DMS 273 treated with DMSO at 0.1 percent for 48 hours (cell line): ENCODE measurements around the gene CMTM8.

ENCODE experiments used
- DNase-seq: peaks from one replicate; lab custom pipeline; 2025; lab: John Stamatoyannopoulos, UW

The CMTM8 gene

DNA sequence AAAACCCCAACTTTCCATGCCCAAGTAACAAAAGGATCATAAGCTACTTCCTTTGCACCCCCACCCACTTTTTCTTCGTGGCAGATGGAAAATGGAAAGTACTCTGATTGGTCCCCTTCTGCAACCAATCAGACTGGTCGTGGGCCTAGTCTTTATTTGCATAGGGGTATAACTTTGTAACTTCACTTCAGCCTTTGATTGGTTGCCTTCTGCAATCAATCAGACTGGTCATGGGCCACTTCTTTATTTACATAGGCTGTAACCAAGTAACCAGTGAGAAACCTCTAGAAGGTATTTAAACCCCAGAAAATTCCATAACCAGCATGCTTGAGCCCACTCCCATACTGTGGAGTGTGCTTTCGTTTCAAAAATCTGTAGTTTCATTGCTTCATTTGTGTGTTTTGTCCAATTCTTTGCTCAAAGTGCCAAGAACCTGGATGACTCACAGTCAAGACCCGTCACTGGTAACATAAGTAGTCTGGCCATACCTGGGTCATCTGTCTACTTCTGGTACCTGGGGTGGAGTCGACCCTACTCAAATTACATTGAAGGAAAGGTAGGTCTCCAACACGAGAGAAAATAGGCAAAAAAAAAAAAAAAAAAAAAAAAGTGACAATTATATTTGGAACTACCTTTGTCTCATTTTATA is 41.9 kb downstream of the CMTM8 start:
- DNase-seq, result no peak

DNA sequence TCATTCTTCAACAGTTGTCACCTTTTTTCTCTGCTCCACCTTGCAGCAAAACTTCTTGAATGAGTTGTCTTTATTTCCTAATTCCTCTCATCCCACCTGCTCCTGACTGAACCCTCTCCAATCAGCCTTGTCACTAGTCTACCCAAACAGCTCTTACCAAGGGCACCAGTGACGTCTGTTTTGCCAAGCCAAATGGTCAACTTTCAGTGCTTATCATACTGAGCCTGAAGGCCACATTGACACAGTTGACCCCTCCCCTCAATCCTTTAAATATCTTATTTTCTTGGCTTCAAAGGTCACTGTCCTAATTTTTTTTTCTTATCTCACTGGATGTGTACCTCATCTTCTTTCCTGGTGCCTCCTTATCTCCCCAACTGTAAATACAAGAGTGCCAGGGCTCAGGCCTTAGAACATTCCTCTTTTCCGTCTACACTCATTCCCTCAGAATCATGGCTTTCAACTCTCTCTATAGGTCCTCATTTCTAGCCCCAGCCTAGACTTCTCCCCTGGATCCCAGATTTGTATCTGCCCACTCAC is 43.2 kb downstream of the CMTM8 start:
- DNase-seq, result no peak

DNA sequence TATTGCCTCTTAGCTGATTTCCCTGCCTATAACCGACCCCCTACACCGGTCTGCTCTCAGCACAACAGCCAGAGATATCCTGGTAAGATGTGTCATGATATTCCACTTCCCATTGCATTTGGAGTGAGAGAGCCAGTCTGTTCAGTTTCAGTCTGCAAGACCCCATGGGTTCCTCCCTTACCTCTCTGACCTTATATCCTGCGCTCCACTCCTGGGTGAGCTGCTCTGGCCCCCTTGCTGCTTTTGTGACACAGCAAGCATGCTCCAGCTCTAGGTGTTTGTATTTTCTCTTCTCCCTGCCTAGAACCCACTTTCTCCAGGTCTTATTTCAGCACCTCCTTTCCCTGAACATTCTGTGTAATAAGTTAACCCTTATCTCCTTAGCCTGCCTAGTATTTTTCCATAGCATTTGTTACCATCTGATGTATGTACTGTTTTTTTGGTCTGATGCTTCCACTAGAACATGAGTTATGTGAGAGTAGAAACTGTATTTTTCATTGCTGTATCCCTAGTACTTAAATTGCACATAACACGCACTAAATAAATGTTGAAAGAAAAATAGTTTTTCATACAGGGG is 44.2 kb downstream of the CMTM8 start:
- DNase-seq, result no peak

DNA sequence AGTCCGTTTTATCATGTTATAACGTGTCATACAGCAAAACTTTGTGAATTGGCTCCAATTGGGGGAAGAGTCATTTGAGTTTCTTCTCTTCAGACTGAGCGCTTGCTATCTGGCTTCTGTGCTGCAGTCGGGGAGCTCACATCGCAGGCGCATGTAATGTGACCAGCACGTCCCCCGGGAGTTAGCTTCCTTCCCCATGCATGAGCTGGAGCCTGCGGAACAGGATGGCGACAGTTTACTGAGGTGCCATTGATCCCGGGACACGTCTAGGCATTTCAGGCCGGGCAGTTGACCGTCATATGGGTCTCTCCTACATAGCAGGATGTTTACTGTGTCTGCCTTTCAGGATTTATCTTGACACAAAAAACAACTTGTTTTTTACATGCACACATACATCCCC is 44.8 kb downstream of the CMTM8 start:
- no peak for DNase-seq

DNA sequence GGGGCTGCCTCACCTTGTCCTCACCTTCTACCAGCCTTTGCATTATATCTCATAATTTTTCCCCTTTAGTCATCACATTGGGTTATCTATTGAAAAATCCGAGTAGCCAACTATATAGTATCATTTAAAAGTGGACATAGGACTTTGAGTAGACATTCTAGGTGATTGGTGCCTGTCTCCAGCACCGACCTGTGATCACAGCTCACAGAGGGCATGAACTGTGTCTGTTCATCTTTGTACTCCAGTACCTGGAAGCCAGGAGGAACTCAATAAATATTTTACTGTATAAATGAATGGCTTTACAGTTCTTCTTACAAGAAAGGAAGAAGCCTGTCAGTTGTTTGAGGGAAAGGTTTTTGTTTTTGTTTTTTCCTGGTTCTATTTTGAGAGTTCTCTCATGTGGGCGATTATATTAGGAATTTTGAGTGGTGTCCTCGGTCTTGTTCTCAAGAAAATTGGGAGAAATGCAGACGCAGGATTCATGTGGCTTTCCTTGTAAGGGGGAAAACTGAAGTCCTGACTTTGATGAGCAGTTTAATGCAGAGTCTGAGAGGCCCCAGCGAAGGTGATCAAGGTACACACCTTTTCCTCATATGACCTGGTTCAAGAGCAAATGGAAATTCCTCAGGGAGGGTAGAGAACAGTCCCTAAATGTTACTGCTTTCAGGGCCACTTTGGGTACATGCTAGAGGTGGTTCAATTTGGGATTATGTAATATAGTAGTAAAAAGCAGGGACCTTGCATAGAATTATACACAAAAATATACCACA is 46.1 kb downstream of the CMTM8 start:
- DNase-seq, result no peak

DNA sequence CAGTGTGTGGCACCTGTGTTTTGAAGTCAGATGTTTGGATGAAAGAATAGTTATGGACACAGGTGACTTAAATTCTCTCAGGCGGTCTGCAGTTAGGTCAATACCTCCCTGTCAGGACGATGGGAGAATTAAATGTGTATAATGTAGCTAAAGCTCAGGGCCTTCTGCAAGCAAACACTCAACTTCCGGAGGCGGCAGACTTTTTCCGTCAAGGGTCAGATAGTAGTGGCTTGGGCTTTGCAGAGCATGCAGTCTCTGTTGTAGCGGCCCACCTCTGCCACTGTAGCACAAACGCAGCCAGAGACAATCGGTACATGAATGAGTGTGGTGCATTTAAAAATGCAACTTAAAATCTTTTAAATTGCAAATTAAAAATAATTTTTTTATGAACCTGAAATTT is 47.4 kb downstream of the CMTM8 start:
- no peak for DNase-seq

DNA sequence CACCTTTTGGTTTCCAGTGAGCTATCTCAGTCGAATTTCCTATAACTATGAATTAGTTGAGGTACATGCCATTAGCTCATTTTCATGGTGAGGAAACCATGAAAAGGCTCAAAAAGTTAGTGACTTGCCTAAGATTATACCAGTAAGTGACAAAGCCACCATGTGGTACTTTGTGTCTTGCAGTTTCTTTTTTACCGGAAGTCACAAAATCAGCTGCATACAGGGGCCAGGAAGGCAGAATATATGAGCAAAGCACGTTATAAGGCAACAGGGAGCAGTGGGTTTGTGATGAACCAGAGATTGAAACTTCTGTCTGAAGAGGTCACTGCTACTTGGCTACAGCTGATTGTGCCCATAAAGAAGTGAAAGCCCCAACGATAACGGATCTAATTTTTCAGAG is 50.3 kb downstream of the CMTM8 start:
- no peak for DNase-seq

DNA sequence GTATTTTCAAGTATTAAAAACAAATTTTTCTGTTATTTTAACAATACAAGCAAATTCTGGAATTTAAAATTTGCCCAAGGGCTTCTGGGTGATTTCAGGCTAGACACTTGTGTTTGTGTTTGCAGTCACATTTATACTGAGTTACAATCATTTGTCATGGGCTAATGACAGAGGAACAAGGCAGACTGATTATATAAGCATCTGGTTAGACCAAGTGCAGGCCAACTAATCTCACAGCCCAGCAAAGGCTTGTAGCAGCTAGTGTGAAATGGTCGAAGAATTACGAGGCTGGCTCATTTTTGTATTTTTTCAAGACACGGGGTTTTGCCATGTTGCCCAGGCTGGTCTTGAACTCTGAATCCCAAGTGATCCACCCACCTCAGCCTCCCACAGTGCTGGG is 52.1 kb downstream of the CMTM8 start:
- DNase-seq, result no peak

DNA sequence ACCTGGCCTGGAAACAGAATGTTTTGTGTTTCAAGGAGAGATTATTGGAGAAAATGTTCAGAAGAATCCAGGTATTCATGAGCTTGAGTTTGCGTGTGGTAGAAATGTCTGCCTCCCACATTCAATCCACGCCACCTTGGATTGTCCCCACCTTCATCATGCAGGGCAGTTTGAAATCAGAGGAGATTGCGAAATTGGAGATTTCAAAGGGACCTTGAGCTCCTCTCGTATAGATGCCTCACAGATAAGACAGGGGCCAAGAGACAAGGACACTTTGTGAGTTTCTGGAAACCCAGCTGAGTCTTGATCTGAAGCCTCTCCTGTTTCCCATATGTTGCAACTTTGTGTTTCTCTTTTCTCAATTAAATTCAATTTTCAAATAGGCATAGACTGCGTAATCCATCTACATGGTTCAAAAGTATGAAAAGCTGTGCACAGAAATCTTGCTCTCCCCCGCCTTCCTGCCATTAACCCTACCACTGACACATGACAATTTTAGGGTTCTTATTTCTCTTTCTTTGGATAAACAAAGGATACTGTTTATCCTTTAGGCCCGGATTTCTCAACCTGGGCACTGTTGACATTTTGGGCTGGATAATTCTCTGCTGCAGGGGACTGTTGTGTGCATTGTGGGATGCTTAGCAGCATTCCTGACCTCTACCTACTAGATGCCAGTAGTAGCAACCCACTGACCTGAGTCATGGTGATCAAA is 53.8 kb downstream of the CMTM8 start:
- no peak for DNase-seq

DNA sequence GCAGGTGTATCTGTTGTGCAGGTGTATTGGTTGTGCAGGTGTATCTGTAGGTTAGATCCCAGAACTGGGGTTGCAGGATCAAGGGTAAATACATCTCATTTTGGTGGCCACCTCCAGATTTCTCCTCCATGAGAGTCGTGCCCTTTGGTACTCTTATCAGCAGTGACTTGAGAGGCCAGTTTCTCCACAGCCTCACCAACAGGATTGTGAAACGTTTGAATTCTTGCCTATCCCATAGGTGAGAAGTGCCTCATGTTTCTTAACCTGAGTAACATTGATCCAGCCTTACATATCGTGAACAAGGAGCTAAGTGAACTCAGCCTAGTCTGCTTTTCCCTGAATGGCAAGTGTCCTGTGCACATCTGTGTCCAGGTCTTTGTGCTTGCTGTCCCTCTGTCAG is 55.4 kb downstream of the CMTM8 start:
- DNase-seq, result no peak

DNA sequence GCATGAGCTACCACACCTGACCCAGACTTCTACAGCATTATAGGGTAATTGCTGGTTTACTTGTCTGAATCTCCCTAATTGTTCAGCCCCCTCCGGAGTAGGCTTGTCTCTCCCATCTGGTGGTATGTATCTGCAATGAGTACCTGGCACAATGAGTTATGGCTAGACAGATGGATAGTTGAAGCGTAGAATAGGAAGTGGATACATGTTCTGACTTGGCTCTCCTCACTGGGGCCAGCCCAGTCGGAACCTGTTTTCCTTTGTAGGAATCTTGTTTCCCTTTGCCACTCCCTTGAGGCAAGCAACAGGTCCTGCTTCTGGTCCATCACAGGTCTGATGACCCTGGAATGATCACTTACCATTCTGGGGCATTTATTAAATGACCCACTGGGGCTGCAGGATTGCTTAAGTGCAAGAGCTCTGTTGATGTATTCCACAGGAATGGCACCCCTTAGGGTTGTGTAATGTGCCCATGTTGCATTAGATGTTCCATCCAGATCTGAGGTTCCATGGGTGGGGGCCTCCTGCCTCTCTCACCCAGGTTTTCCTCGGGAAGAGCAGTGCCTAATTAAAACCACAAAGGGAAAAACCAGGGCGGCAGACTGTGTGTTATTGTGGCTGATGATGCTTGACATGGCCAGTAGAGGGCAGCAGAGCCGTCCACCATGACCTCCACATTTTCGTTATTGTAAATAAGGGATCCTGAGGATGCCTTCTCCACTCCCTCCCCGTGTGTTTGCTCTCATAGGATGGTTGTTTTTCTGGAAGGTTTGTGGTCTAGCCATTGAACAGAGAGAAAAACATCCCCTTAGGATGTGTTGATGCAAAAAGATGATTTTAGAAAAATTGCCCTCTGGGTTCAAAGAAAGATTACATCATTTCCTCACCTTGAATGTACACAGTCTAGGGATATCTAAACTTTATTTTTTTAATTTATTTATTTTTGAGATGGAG is 58.0 kb downstream of the CMTM8 start:
- DNase-seq, result peak; percentile 82

DNA sequence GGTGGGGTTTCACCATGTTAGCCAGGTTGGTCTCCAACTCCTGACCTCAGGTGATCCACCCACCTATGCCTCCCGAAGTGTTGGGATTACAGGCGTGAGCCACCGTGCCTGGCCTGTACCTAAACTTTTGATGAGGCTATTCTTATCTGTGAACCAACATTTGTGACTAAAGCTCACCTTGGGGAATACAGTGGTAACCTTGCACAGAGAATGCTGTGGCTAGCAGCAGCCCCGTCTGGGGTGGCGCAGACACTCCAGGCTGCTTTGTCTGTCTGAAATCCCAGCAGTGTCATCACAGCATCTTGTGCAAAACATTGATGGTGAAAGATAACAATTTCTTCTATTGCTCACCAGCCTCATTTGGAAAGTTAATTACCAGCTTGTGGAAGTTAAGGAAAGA is 58.9 kb downstream of the CMTM8 start:
- DNase-seq, result no peak

DNA sequence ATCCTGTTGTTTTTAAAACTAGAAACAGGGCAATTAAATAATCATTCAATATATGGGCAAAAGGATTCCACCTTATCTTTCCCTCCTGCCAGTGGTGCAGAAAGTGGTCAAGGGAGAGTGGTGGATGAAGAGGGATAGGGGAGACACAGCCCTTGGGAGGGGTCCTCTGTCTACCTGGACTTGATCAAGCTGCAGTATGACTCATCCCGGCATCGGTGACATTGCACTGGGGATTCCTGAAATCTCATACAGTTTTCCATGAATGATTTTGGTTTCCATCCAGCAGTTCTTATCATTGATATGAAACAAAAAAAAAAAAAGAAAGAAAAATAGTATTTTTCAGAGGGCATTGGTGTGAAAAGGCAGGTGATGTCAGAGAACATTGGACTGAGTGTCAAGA is 62.9 kb downstream of the CMTM8 start:
- no peak for DNase-seq

DNA sequence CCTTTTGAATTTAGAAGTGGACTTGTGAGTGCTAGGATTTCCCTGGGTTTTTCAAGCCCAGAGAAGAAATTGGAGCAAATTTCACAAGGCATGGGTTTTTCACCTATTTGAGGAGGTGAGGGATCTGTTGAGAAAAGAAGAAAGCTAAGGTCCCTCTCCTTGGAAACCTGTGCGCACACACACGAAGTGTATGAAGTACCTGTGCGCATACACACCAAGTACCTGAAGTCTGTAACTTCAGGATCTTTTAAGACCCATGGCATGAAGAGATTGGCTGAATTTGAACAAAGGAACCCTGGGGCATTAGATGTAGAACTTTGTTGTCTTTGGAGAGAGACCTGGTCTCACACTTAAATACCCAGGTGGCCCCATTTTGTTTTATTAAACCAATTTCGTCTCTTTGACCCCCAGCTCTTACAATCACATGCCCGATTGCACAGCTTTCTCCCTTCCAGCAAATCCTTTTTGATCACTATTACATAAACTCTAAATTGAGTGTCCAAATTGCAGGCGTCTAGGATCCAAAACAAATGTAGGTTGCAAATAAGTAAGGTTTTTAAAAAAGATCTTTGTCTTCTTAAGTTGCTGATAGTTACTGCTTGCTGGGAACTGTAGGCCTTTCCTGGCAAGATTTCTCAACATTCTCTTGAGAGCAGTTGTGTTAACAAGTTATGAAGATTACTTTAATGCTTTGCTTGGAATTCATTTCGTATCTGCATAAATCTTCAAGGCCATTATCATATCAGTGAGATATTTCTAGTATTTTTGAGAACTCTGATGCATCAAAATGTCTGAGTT is 64.3 kb downstream of the CMTM8 start:
- no peak for DNase-seq

DNA sequence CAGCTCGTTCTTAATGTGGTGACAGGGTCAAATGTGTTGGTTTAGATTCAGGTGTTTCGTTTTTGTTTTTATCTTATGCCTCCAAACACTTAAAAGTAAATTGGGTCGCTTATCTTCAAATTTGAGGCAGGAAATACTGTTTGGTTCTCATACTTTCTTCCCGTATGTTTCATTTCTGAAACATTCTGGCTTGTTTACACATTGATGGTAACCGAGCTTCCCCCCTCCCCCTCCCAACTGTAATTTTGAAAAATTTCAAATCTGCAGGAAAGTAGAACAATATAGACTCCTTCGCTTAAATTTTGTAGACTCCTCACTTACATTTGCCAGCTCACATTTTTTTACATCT is 64.9 kb downstream of the CMTM8 start:
- no peak for DNase-seq

DNA sequence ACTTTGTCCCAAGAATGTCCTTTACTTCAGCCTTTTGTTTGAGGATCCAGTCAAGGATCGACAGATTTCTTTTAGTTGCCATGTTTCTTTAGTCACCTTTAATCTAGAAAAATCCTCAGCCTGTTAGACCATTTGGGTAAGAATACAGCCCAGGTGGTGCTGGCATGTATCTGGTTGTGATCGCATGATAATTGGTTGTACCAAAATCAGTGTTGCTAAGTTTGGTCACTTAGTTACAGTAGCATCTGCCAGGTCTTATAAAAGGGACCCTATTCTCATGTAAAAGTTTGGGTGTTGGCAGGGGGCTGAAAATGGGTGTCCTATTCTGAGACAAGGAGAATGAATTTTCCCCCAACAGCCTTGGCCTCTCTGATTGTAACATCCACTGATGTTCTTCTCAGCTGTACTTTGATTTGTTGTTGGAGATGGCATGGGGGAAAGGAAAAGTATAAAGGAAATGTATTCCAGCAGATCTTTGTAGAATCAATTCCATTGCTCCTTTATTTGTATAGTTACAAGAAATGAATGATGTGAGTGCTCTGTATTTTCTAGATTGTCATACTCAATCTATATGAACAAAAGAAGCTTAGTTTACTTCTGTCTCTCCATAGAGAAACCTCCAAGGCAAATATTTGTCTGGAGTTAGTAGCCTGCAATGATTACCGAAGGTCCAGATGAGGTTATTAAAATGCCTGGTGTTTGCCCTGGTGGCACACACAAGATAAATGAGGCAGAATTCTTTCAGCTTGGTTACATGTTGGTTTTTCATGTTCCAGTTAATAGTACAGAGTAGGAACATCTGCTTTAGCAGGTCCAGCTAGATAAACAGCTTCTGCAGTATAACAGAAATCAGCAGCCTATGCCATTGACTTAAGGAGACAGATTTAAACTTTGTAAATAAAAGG is 65.7 kb downstream of the CMTM8 start:
- DNase-seq, result no peak

DNA sequence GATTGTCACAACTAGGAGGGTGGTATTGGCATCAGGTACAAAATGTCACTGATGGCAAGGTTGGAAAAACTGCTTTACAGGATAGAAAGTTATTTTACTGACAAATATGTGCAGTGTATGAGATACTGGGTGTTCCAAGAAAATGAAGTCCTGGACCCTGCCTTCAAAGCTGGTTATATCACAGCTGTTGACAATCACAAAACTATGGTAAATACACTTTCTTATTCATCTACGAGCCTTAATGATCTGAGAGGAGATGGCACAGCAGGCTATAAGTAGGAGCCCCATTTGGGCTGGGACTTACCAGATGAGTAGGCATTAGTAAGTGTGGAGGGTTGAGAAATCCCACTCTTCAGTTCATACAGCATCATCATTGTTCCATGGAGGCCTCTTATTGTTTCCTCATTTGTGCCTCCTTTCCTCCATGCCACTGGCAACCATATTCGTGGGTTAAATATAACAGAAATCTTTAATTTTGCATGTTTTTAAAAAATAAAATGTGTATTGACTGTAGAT is 66.9 kb downstream of the CMTM8 start:
- DNase-seq, result no peak

DNA sequence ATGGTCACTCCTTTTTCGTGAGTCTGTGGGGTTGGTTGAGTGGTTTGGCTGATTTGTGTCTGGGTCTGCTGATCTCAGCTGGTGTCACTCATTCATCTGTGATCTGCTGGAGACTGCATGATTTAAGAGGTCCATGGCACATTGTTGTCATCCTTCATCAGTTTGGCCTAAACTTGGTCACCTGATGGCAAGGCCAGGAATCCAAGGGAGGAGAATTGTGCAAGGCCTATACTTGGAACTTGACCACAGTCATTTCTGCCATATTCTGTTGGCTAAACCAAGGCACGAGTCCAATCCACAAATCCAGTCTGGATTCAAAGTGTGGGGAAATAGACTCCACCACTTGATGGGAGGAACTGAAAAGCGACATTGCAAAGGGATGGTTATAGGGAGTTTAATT is 67.6 kb downstream of the CMTM8 start:
- no peak for DNase-seq

DNA sequence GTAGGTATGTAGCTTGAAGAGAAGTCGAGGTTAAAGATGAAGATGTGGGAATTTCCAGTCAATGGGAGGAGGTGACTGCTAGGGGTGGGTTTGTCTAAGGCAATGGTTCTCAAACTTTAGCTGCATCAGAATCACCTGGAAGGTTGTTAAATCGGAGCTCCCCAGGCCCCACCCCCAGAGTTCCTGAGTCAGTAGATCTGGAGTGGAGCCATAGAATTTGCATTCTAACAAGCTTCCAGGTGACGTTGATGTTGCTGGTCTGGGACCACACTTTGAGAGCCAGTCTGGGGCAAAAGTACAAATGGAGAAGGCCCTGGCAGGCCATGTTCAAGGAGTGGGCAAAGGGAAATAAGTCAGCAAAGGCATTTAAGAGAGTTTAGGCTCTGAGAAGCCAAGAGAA is 69.1 kb downstream of the CMTM8 start:
- no peak for DNase-seq

DNA sequence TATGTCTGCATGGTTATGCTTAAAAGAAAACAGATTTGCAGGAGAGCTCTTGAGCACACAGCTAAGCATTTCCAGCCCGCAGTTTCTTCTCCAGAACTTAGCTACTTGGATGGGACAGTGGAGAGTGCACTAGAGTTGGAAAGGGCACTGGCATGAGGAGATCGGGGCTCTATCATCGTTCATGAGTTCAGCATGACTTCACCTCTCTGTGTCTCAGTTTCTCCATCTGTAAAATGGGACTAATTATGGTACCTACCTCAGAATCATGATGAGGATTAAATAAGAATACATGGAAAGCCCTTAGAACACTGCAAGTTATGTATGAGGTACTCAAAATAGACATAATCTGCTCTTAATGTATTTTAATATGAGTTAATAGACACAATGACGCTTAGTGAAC is 69.9 kb downstream of the CMTM8 start:
- DNase-seq, result no peak
